Panc1 (cell line): Measurements from ENCODE around the gene MACROH2A1. TPM values are rescaled to one million over a fixed set of nuclear protein-coding genes. Genes with fewer than 3 reads are reported as not detected.

Experiments used
- ATAC-seq: fragments of 200-7000 bp; cut with Tn5 transposase; 2 replicates; pipeline ENCODE4 v1.9.1; 2020; ENCODE audit warnings: mild to moderate bottlenecking, moderate library complexity
- BruUV-seq: library from RNA; stranded (reverse); fragments of 400-500 nt; replicated peaks from 2 replicates; lab custom pipeline; 2021; lab: Mats Ljungman, UMichigan
- CTCF ChIA-PET: fragments of 300-600 bp; sonication (Branson Sonifier 250); formaldehyde crosslinking; loops from one replicate; lab custom pipeline; 2022; ENCODE audit warnings: antibody characterized with exemption; lab: Charles Lee
- POLR2A ChIA-PET: fragments of 300-600 bp; sonication (Branson Sonifier 250); formaldehyde crosslinking; loops from one replicate; lab custom pipeline; 2022; ENCODE audit warnings: antibody characterized with exemption; lab: Charles Lee
- DNase-seq: peaks from one replicate; pipeline ENCODE4 v3.0.0-alpha.2; 2010; ENCODE audit warnings: low read depth, low spot score
- H3K27ac ChIP-seq: 2 replicates; pipeline ENCODE4 v1.5.1; 2011; ENCODE audit warnings: mild to moderate bottlenecking, low read length, inconsistent platforms
- H3K27me3 ChIP-seq: fragments of 200-500 bp; sonication (Bioruptor generic); 2 replicates; pipeline ENCODE4 v1.6.0; 2014; ENCODE audit warnings: low read length, inconsistent platforms; ENCODE audit not compliant: control insufficient read depth, insufficient read depth
- H3K36me3 ChIP-seq: fragments of 200-500 bp; sonication (Bioruptor generic); 2 replicates; pipeline ENCODE4 v1.5.1; 2014; ENCODE audit warnings: inconsistent platforms, mild to moderate bottlenecking, low read length, moderate library complexity; ENCODE audit not compliant: control insufficient read depth, insufficient read depth
- H3K4me1 ChIP-seq: 2 replicates; pipeline ENCODE4 v1.5.1; 2011; ENCODE audit warnings: inconsistent platforms, mild to moderate bottlenecking, low read length, moderate library complexity; ENCODE audit not compliant: control insufficient read depth, insufficient read depth
- H3K4me3 ChIP-seq, 2 experiments: 2 replicates each; pipeline ENCODE4 v1.5.1; 2011 to 2012; ENCODE audit warnings: low read depth in 2 of 2, low read length in 2 of 2, mild to moderate bottlenecking in 2 of 2, inconsistent platforms in 1 of 2, moderate library complexity in 1 of 2
- H3K9me3 ChIP-seq: fragments of 200-500 bp; sonication (Bioruptor generic); 2 replicates; pipeline ENCODE4 v1.5.1; 2014; ENCODE audit warnings: low read depth, mild to moderate bottlenecking, inconsistent platforms, low read length, moderate library complexity; ENCODE audit not compliant: control insufficient read depth, insufficient read depth
- POLR2AphosphoS5 ChIP-seq: IDR thresholded peaks from 2 replicates; pipeline ENCODE4 v1.6.1; 2012; ENCODE audit warnings: mild to moderate bottlenecking, low read depth, low read length, moderate library complexity
- SIN3A ChIP-seq: IDR thresholded peaks from 2 replicates; pipeline ENCODE4 v1.6.1; 2012; ENCODE audit warnings: low read depth, mild to moderate bottlenecking, low read length, moderate library complexity, borderline replicate concordance; ENCODE audit not compliant: insufficient read depth
- TCF7L2 ChIP-seq: IDR thresholded peaks from 2 replicates; pipeline ENCODE4 v1.6.1; 2011; ENCODE audit warnings: mild to moderate bottlenecking, low read depth, low read length, inconsistent platforms
- in situ Hi-C: cut with HindIII; loops from 2 replicates; pipeline ENCODE4 v1.10.0; 2016; ENCODE audit warnings: low sequenced_read_pairs, low pct_unique_long_range_greater_than_20kb
- intact Hi-C: fragments of 100-400 bp; cut with micrococcal nuclease; formaldehyde crosslinking; loops from one replicate; pipeline ENCODE4 v1.10.0; 2022; ENCODE audit not compliant: unreplicated experiment
- total RNA-seq: library from RNA; stranded (reverse); gene quantifications from one replicate; pipeline ENCODE4 v1.2.1, GENCODE V29; 2021; ENCODE audit not compliant: unreplicated experiment
- TF ChIP-seq, protein P1 (sequence below), 2 experiments: IDR thresholded peaks; 2 replicates each; pipeline ENCODE4 v1.6.1; 2011 to 2012; ENCODE audit warnings: low read depth in 2 of 2, control low read depth in 1 of 2, low read length in 1 of 2, mild to moderate bottlenecking in 1 of 2, moderate library complexity in 1 of 2; ENCODE audit not compliant: insufficient read depth in 1 of 2
- TF ChIP-seq, protein P2 (sequence below): fragments of 450-650 bp; IDR thresholded peaks from 2 replicates; pipeline ENCODE4 v1.5.1; 2017; ENCODE audit warnings: mild to moderate bottlenecking

MACROH2A1 gene
- total RNA-seq, 1 experiment from 2014 or later = 162 TPM

DNA sequence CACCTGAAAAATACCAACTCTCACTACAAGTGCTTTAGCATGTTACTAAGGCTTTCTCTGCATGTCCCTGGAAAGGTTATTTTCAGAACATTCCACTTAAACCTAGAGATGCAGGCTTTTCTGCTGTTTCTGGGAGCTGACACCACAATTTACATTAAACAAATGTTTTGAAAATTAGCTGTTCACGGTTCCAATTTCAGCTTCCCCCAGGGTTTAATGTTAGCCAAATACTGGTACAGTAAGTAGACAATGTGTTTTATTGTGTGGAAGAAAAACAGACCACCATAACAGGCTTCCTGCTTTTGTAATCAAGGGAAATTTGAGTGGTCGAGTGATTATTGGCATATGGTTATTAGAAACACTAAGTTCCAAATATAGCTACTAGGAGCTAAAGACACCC, 32.0 kb downstream of the MACROH2A1 start:
- intact Hi-C loops (no loop called here), in situ Hi-C loops (no loop called here)
- Histone ChIP-seq H3K27me3 (no peaks in the 10 kb centered on the region), H3K9me3 (no peaks in the 10 kb centered on the region), H3K36me3 (peaks cover 18% of the 10 kb centered on the region), H3K4me1 (no peaks in the 10 kb centered on the region), H3K27ac (no peak overlapping the region), H3K4me3 (no peak overlapping the region)
- BruUV-seq = no TSS peak
- TF ChIP-seq TCF7L2 = no peak
- TF ChIP-seq, protein P1, sequence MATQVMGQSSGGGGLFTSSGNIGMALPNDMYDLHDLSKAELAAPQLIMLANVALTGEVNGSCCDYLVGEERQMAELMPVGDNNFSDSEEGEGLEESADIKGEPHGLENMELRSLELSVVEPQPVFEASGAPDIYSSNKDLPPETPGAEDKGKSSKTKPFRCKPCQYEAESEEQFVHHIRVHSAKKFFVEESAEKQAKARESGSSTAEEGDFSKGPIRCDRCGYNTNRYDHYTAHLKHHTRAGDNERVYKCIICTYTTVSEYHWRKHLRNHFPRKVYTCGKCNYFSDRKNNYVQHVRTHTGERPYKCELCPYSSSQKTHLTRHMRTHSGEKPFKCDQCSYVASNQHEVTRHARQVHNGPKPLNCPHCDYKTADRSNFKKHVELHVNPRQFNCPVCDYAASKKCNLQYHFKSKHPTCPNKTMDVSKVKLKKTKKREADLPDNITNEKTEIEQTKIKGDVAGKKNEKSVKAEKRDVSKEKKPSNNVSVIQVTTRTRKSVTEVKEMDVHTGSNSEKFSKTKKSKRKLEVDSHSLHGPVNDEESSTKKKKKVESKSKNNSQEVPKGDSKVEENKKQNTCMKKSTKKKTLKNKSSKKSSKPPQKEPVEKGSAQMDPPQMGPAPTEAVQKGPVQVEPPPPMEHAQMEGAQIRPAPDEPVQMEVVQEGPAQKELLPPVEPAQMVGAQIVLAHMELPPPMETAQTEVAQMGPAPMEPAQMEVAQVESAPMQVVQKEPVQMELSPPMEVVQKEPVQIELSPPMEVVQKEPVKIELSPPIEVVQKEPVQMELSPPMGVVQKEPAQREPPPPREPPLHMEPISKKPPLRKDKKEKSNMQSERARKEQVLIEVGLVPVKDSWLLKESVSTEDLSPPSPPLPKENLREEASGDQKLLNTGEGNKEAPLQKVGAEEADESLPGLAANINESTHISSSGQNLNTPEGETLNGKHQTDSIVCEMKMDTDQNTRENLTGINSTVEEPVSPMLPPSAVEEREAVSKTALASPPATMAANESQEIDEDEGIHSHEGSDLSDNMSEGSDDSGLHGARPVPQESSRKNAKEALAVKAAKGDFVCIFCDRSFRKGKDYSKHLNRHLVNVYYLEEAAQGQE (IDR thresholded peaks at IDR 0.05; ENCODE audit: insufficient read depth in 1 of 2, low read depth in 2 of 2, low read length in 1 of 2) = no peak
- TF ChIP-seq SIN3A = no peak
- no peak for TF ChIP-seq POLR2AphosphoS5
- TF ChIP-seq, protein P2, sequence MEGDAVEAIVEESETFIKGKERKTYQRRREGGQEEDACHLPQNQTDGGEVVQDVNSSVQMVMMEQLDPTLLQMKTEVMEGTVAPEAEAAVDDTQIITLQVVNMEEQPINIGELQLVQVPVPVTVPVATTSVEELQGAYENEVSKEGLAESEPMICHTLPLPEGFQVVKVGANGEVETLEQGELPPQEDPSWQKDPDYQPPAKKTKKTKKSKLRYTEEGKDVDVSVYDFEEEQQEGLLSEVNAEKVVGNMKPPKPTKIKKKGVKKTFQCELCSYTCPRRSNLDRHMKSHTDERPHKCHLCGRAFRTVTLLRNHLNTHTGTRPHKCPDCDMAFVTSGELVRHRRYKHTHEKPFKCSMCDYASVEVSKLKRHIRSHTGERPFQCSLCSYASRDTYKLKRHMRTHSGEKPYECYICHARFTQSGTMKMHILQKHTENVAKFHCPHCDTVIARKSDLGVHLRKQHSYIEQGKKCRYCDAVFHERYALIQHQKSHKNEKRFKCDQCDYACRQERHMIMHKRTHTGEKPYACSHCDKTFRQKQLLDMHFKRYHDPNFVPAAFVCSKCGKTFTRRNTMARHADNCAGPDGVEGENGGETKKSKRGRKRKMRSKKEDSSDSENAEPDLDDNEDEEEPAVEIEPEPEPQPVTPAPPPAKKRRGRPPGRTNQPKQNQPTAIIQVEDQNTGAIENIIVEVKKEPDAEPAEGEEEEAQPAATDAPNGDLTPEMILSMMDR = no peak
- ChIA-PET POLR2A (no interaction called here), CTCF (no interaction called here)
- DNase-seq (no peak), ATAC-seq (no peak)

DNA sequence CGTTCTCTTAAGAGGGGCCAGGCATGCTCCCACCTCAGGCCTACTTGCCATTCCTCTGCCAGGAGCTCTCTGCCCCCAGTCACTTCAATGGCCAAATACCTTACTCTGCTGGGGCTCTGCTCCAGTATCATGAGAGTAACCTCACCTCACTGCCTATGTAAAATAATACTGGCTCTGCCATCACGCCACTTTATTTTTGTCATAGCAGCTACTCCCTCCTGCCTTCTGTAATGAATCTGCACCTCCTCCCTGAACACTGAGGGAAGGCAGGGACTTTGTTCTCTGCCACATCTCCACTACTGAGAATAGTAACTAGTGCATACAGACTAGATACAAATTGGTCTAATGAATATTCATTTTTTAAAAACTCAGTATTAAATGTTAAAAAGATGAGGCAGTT, 33.8 kb downstream of the MACROH2A1 start:
- Histone ChIP-seq H3K9me3 (no peaks in the 10 kb centered on the region), H3K27me3 (no peaks in the 10 kb centered on the region), H3K4me3 (no peak overlapping the region), H3K4me1 (no peaks in the 10 kb centered on the region), H3K36me3 (peaks cover 30% of the 10 kb centered on the region), H3K27ac (no peak overlapping the region)
- POLR2A ChIA-PET = no interaction called here
- intact Hi-C loops = no loop called here
- ATAC-seq = no peak
- in situ Hi-C loops = no loop called here
- no peak for DNase-seq
- no TSS peak for BruUV-seq
- CTCF ChIA-PET = no interaction called here
- TF ChIP-seq TCF7L2 = no peak
- TF ChIP-seq, protein P1 (IDR thresholded peaks at IDR 0.05; ENCODE audit: insufficient read depth in 1 of 2, low read depth in 2 of 2, low read length in 1 of 2) = no peak
- no peak for TF ChIP-seq SIN3A
